ENCODE data around the gene KRTAP12-2. TPM values are rescaled to one million over a fixed set of nuclear protein-coding genes. Genes with fewer than 3 reads are reported as not detected.

The KRTAP12-2 gene
- total RNA-seq, 4 donors from 2014 or later = 17.5 TPM; not detected in 3

GRCh38 chr21:44618504-44618903 lies 48.2 kb downstream of the KRTAP12-2 start:
- no peak for TF ChIP-seq POLR2A (IDR thresholded peaks at IDR 0.05)
- TF ChIP-seq CTCF (IDR thresholded peaks at IDR 0.05) = no peak
- intact Hi-C loops (cut with DNase I; ENCODE audit: low total_unique reads) = no loop called here
- DNase-seq (ENCODE audit: low spot score in 2 of 2) = no peak
- 46 to 48% methylated on average over 4 of the region's 4 CpGs for WGBS, 2 donors
- no peak overlapping the region for H3K4me3 ChIP-seq (ENCODE audit: low read depth, poor library complexity, severe bottlenecking)

DNA sequence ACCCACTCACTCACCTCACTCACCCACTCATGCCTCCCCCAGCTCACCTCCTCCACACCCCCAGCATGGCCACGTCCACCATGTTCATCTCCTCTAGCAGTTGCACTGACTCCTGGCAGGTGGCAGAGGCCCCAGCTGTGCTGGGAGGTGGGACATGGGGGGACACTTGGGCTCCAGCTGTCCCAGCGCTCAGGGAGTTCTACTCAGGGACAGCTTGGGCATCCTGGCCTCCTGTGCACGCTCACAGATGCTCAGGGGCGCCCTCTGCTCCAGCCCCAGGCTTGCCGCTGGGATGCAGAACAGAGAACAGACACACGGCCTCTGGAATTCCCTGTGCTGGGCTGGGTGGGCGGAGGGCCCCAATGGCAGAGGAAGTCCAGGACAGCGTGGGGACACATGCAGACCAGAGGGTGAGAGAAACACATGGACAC lies 49.6 kb downstream of the KRTAP12-2 start:
- no peak overlapping the region for H3K4me3 ChIP-seq (ENCODE audit: low read depth, poor library complexity, severe bottlenecking)
- WGBS, 2 donors = 64 to 65% methylated on average over 8 of the region's 8 CpGs
- no peak for TF ChIP-seq POLR2A (IDR thresholded peaks at IDR 0.05)
- no peak for TF ChIP-seq CTCF (IDR thresholded peaks at IDR 0.05)
- no peak for DNase-seq (ENCODE audit: low spot score in 2 of 2)
- intact Hi-C loops (cut with DNase I; ENCODE audit: low total_unique reads) = no loop called here

- intact Hi-C loops (cut with DNase I; ENCODE audit: low total_unique reads) = no loop called here
- TF ChIP-seq CTCF (IDR thresholded peaks at IDR 0.05) = no peak
- WGBS, 2 donors = 39 to 50% methylated on average over 16 of the region's 16 CpGs
Observed at GRCh38 chr21:44616591-44616926, 50.2 kb downstream of the KRTAP12-2 start.

More at GRCh38 chr21:44616591-44616926, 50.2 kb downstream of the KRTAP12-2 start:
- H3K4me3 ChIP-seq (ENCODE audit: low read depth, poor library complexity, severe bottlenecking) = no peak overlapping the region
- no peak for DNase-seq (ENCODE audit: low spot score in 2 of 2)

Other genes starting within 250 kb of the KRTAP12-2 start
- 1 to 10 TPM; 2.9 to 5.8 (median 3.2) TPM for gene LRRC3, start 211.4 kb downstream of the KRTAP12-2 start, total RNA-seq
- 1 to 10 TPM in 1 of 4 donors, not detected in 3; 3.0 TPM for gene KRTAP10-1, start 126.7 kb downstream of the KRTAP12-2 start, total RNA-seq
- 1 to 10 TPM in 1 of 4 donors, not detected in 3; 9.3 TPM for gene KRTAP10-2, start 115.4 kb downstream of the KRTAP12-2 start, total RNA-seq
- gene KRTAP10-3, start 108.1 kb downstream of the KRTAP12-2 start, total RNA-seq = 1 to 10 TPM in 1 of 4 donors, not detected in 3; 4.8 TPM
- 1 to 10 TPM in 1 of 4 donors, not detected in 3; 6.3 TPM for gene KRTAP10-4, start 93.2 kb downstream of the KRTAP12-2 start, total RNA-seq
- gene KRTAP10-5, start 86.3 kb downstream of the KRTAP12-2 start, total RNA-seq = 1 to 10 TPM in 1 of 4 donors, not detected in 3; 6.1 TPM
- gene KRTAP10-6, start 74.4 kb downstream of the KRTAP12-2 start, total RNA-seq = 1 to 10 TPM in 1 of 4 donors, not detected in 3; 1.3 TPM
- 10 to 100 TPM in 1 of 4 donors, 1 to 10 TPM in 1, not detected in 2; 2.4 to 11.0 TPM for gene KRTAP10-7, start 66.3 kb downstream of the KRTAP12-2 start, total RNA-seq
- 1 to 10 TPM in 1 of 4 donors, not detected in 3; 4.6 TPM for gene KRTAP10-8, start 54.8 kb downstream of the KRTAP12-2 start, total RNA-seq
- 1 to 10 TPM in 1 of 4 donors, not detected in 3; 4.7 TPM for gene KRTAP10-9, start 39.8 kb downstream of the KRTAP12-2 start, total RNA-seq
- 1 to 10 TPM in 1 of 4 donors, not detected in 3; 5.3 TPM for gene KRTAP10-10, start 29.6 kb downstream of the KRTAP12-2 start, total RNA-seq
- 1 to 10 TPM in 1 of 4 donors, not detected in 3; 6.5 TPM for gene KRTAP10-11, start 20.5 kb downstream of the KRTAP12-2 start, total RNA-seq
- gene KRTAP12-4, start 12.3 kb downstream of the KRTAP12-2 start, total RNA-seq = not detected
- 10 to 100 TPM in 1 of 4 donors, not detected in 3; 13.2 TPM for gene KRTAP12-3, start 9.0 kb downstream of the KRTAP12-2 start, total RNA-seq
- 10 to 100 TPM in 1 of 4 donors, not detected in 3; 12.3 TPM for gene KRTAP12-1, start 15.2 kb upstream of the KRTAP12-2 start, total RNA-seq
- 1 to 10 TPM in 1 of 4 donors, not detected in 3; 2.1 TPM for gene KRTAP10-12, start 30.2 kb upstream of the KRTAP12-2 start, total RNA-seq
- gene TSPEAR, start 44.6 kb upstream of the KRTAP12-2 start, total RNA-seq = under 1 TPM in 1 of 4 donors, not detected in 3; 0.06 TPM
- gene UBE2G2, start 134.9 kb upstream of the KRTAP12-2 start, total RNA-seq = 10 to 100 TPM; 37.2 to 61.8 (median 49.8) TPM
- gene SUMO3, start 151.1 kb upstream of the KRTAP12-2 start, total RNA-seq = 10 to 100 TPM; 35.6 to 52.6 (median 42.5) TPM
- 100 to 1,000 TPM; 110 to 193 (median 133) TPM for gene PTTG1IP, start 206.8 kb upstream of the KRTAP12-2 start, total RNA-seq

Measured in lower leg skin (tissue), 4 donors.